ENCODE data around the gene EXOSC10. TPM values are rescaled to one million over a fixed set of nuclear protein-coding genes. Genes with fewer than 3 reads are reported as not detected.

Gene EXOSC10
- total and polyA plus RNA-seq, 2 donors (not counting 3 experiments of a cell fraction or from before 2014, with no cell fraction given) = 74.9 to 103 TPM

GRCh38 chr1:11143401-11143800, 43.7 kb upstream of the EXOSC10 start:
- Histone ChIP-seq H3K9ac (replicated peaks; ENCODE audit: extremely low read depth, insufficient read depth, low read length) (no peak overlapping the region), H4K20me1 (replicated peaks; ENCODE audit: control insufficient read depth, extremely low read depth, insufficient read depth, low read length) (no peaks in the 10 kb centered on the region), H3K4me2 (ENCODE audit: insufficient read depth, low read length) (no peak overlapping the region), H3K79me2 (ENCODE audit: control insufficient read depth, insufficient read depth, low read length) (no peaks in the 10 kb centered on the region), H2AFZ (ENCODE audit: low read depth, low read length) (no peak overlapping the region), H3K36me3 (ENCODE audit: control insufficient read depth in 2 of 2, extremely low read depth in 1 of 2, insufficient read depth in 2 of 2, low read length in 2 of 2) (peaks cover 15 to 25% of the 10 kb centered on the region in 2 experiments), H3K9me3 (replicated peaks; ENCODE audit: control insufficient read depth, insufficient read depth, low read length) (no peaks in the 10 kb centered on the region), H3K4me3 (replicated peaks in 1 of 3; ENCODE audit: insufficient read depth in 1 of 3, low read depth in 1 of 3, low read length in 3 of 3) (no peak overlapping the region), H3K9me1 (replicated peaks; ENCODE audit: control insufficient read depth, extremely low read depth, insufficient read depth, low read length) (no peaks in the 10 kb centered on the region), H3K4me1 (ENCODE audit: control insufficient read depth, extremely low read depth, insufficient read depth, low read length) (peaks cover 25% of the 10 kb centered on the region), H3K27ac (ENCODE audit: insufficient read depth, low read depth, low read length) (no peak overlapping the region), H3K27me3 (ENCODE audit: control insufficient read depth in 2 of 2, insufficient read depth in 2 of 2, low read length in 2 of 2) (no peaks in the 10 kb centered on the region)
- no TSS peak for BruUV-seq (replicated peaks)
- intact Hi-C loops (cut with micrococcal nuclease) (no loop called here), dilution Hi-C loops (cut with MboI; ENCODE audit: extremely low pct_ligation_motif_present, low sequenced_read_pairs) (no loop called here)
- no peak for TF ChIP-seq FOS (IDR thresholded peaks at IDR 0.05; ENCODE audit: borderline replicate concordance, insufficient read depth, low read length)
- no peak for TF ChIP-seq POLR2A (IDR thresholded peaks at IDR 0.05; ENCODE audit: low read depth, low read length)
- no peak for TF ChIP-seq JUN (IDR thresholded peaks at IDR 0.05; ENCODE audit: borderline replicate concordance, insufficient read depth, insufficient read length, low read depth)
- TF ChIP-seq POLR2AphosphoS5 (IDR thresholded peaks at IDR 0.05; ENCODE audit: insufficient read depth, low read depth, low read length) = no peak
- TF ChIP-seq, protein P1, sequence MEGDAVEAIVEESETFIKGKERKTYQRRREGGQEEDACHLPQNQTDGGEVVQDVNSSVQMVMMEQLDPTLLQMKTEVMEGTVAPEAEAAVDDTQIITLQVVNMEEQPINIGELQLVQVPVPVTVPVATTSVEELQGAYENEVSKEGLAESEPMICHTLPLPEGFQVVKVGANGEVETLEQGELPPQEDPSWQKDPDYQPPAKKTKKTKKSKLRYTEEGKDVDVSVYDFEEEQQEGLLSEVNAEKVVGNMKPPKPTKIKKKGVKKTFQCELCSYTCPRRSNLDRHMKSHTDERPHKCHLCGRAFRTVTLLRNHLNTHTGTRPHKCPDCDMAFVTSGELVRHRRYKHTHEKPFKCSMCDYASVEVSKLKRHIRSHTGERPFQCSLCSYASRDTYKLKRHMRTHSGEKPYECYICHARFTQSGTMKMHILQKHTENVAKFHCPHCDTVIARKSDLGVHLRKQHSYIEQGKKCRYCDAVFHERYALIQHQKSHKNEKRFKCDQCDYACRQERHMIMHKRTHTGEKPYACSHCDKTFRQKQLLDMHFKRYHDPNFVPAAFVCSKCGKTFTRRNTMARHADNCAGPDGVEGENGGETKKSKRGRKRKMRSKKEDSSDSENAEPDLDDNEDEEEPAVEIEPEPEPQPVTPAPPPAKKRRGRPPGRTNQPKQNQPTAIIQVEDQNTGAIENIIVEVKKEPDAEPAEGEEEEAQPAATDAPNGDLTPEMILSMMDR (IDR thresholded peaks at IDR 0.05; ENCODE audit: extremely low read depth in 1 of 2, insufficient read depth in 1 of 2, low read depth in 1 of 2, low read length in 2 of 2) = no peak
- FAIRE-seq = no peak
- POLR2A ChIA-PET = no interaction called here
- CTCF ChIA-PET = no interaction called here
- DNase-seq (ENCODE audit: low read depth, low spot score) = no peak

- CTCF ChIA-PET = no interaction called here
- H3K36me3 ChIP-seq (ENCODE audit: control insufficient read depth in 2 of 2, extremely low read depth in 1 of 2, insufficient read depth in 2 of 2, low read length in 2 of 2) = peaks cover 15 to 30% of the 10 kb centered on the region in 2 experiments
- H3K79me2 ChIP-seq (ENCODE audit: control insufficient read depth, insufficient read depth, low read length) = no peaks in the 10 kb centered on the region
- H2AFZ ChIP-seq (ENCODE audit: low read depth, low read length) = no peak overlapping the region
- no peak overlapping the region for H3K9ac ChIP-seq (replicated peaks; ENCODE audit: extremely low read depth, insufficient read depth, low read length)
- DNase-seq (ENCODE audit: low read depth, low spot score) (no peak), FAIRE-seq (no peak)
- H3K27ac ChIP-seq (ENCODE audit: insufficient read depth, low read depth, low read length) = no peak overlapping the region
- H3K27me3 ChIP-seq (ENCODE audit: control insufficient read depth in 2 of 2, insufficient read depth in 2 of 2, low read length in 2 of 2) = no peaks in the 10 kb centered on the region
- no peaks in the 10 kb centered on the region for H3K9me3 ChIP-seq (replicated peaks; ENCODE audit: control insufficient read depth, insufficient read depth, low read length)
- intact Hi-C loops (cut with micrococcal nuclease) (no loop called here), dilution Hi-C loops (cut with MboI; ENCODE audit: extremely low pct_ligation_motif_present, low sequenced_read_pairs) (no loop called here)
- POLR2A ChIA-PET = no interaction called here
- no peaks in the 10 kb centered on the region for H3K9me1 ChIP-seq (replicated peaks; ENCODE audit: control insufficient read depth, extremely low read depth, insufficient read depth, low read length)
- H4K20me1 ChIP-seq (replicated peaks; ENCODE audit: control insufficient read depth, extremely low read depth, insufficient read depth, low read length) = no peaks in the 10 kb centered on the region
- H3K4me2 ChIP-seq (ENCODE audit: insufficient read depth, low read length) = no peak overlapping the region
- no TSS peak for BruUV-seq (replicated peaks)
- no peak overlapping the region for H3K4me3 ChIP-seq (replicated peaks in 1 of 3; ENCODE audit: insufficient read depth in 1 of 3, low read depth in 1 of 3, low read length in 3 of 3)
- TF ChIP-seq MYC (IDR thresholded peaks at IDR 0.05; ENCODE audit: low read depth, low read length) = no peak
- TF ChIP-seq MAX (IDR thresholded peaks at IDR 0.05; ENCODE audit: insufficient read depth, insufficient read length) = no peak
- no peak for TF ChIP-seq POLR2AphosphoS5 (IDR thresholded peaks at IDR 0.05; ENCODE audit: insufficient read depth, low read depth, low read length)
- no peak for TF ChIP-seq POLR2A (IDR thresholded peaks at IDR 0.05; ENCODE audit: low read depth, low read length)
- no peak for TF ChIP-seq EZH2 (IDR thresholded peaks at IDR 0.05; ENCODE audit: borderline replicate concordance, low read depth, low read length, severe bottlenecking)
- no peak for TF ChIP-seq JUN (IDR thresholded peaks at IDR 0.05; ENCODE audit: borderline replicate concordance, insufficient read depth, insufficient read length, low read depth)
- no peak for TF ChIP-seq FOS (IDR thresholded peaks at IDR 0.05; ENCODE audit: borderline replicate concordance, insufficient read depth, low read length)
- TF ChIP-seq, protein P1 (IDR thresholded peaks at IDR 0.05; ENCODE audit: extremely low read depth in 1 of 2, insufficient read depth in 1 of 2, low read depth in 1 of 2, low read length in 2 of 2) = no peak
- TF ChIP-seq GATA2 (IDR thresholded peaks at IDR 0.05; ENCODE audit: insufficient read depth, insufficient read length, low read depth, low read length) = no peak
- peaks cover 20% of the 10 kb centered on the region for H3K4me1 ChIP-seq (ENCODE audit: control insufficient read depth, extremely low read depth, insufficient read depth, low read length)
Observed at GRCh38 chr1:11142618-11143391, 43.1 kb upstream of the EXOSC10 start.
